Superior temporal gyrus (tissue), 1 donor: Measurements from ENCODE around the gene MINPP1.
A peak's percentile ranks its signal among the peaks of the same experiment; 100 is the strongest.
"Not testable (repeated sequence)": the region's sequence is repeated elsewhere in the genome, so short reads cannot be mapped to it uniquely, and the experiment has no call there.

ENCODE experiments used
- DNase-seq: peaks from one replicate; pipeline ENCODE4 v3.0.0-alpha.2; 2016; ENCODE audit errors: extremely low spot score

The MINPP1 gene

DNA sequence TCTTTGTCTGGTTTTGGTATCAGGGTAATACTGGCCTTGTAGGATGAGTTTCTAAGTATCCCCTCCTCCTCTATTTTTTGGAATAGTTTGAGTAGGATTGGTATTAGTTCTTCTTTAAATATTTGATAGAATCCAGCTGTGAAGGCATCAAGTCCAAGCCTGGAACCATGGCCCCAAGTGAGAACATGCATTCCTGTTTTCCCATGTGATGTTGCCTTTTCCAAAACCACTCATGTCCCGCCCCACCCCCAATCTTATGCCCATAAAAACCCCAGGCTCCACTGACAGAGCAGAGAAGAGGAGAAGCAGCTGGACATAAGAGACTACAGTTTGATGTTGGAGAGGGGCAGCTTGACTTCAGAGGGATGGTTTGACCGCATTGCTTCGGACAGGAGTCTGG, 71.2 kb downstream of the MINPP1 start:
- DNase-seq = no peak

DNA sequence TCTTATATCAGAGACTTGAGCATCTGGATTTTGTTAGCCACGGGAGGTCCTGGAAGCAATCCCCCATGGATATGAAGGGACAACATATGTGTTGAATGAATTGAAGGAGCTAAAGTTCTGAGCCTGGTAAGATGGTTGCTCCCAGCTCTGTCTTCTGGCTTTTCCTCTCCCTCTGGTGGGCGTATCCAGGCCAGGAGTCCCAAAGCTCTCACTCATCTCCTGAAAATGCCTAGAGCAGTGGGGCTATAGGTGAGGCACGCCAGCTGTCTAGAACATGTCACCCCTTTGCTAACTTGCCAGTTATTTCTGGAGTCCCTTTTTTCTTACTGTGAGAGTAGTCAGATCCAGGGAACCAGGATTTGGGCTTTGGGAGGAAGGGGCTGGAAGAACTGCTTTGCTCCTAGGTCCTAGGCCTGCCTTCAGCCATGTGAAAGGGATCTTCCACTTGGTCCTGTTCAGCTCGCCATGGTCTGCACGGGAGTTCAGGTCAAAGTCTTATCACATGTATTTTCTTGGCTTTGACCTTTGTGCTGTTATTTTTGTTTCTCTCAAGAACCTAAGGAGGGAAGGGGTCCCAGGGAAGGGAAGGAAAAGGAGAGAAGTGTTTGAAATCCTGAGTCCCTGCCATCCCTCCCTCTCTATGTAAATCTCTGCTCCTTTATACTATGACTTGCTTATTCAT, 73.6 kb downstream of the MINPP1 start:
- DNase-seq = no peak

DNA sequence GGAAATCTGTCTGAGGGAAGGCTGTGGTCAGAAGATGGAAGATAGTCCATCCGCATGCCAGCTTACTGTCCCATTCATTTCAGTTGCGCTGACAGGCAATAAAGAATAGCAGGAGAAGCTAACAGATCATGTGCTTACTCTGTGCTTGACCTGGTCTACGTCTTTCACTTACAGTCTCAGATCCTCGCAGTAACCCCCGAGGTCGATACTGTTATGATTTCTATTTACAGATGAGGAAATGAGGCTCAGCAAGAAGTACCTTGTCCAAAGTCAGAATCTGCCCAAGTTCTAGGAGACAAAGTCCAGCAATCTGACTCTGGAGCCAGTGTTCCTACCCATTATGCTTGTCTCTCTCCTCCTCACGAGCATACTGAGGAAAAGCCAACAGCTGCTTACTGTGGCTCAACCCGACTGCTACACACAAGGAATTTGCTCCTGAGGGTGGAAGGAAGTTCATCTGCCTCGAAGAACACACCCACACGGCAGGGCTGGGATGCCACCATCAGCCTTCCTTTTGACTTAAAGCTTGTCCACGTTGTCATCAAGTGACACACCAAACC, 74.2 kb downstream of the MINPP1 start:
- DNase-seq = no peak

GRCh38 chr10:87579563-87579962, 74.9 kb downstream of the MINPP1 start:
- no peak for DNase-seq

DNA sequence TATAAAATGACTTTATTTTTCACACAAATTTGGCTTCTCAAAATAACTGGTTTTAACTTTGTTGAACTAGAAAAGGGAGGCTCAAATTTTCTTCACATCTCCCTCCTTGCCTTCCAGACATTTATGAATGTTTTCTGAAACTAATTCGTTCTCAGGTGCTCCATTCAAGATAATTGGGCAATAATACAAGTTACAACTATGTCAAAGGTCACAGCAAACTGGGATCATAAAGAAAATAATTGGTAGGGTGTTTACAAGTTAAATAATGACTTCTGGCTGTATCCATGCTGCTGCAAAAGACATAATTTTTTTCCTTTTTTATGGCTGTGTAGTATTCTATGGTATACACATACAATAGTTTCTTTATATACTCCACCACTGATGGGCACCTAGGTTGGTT, 75.3 kb downstream of the MINPP1 start:
- no peak for DNase-seq

GRCh38 chr10:87585565-87586514, 81.1 kb downstream of the MINPP1 start:
- DNase-seq = no peak

- DNase-seq = no peak
Observed at GRCh38 chr10:87589645-87590051, 85.0 kb downstream of the MINPP1 start.

DNA sequence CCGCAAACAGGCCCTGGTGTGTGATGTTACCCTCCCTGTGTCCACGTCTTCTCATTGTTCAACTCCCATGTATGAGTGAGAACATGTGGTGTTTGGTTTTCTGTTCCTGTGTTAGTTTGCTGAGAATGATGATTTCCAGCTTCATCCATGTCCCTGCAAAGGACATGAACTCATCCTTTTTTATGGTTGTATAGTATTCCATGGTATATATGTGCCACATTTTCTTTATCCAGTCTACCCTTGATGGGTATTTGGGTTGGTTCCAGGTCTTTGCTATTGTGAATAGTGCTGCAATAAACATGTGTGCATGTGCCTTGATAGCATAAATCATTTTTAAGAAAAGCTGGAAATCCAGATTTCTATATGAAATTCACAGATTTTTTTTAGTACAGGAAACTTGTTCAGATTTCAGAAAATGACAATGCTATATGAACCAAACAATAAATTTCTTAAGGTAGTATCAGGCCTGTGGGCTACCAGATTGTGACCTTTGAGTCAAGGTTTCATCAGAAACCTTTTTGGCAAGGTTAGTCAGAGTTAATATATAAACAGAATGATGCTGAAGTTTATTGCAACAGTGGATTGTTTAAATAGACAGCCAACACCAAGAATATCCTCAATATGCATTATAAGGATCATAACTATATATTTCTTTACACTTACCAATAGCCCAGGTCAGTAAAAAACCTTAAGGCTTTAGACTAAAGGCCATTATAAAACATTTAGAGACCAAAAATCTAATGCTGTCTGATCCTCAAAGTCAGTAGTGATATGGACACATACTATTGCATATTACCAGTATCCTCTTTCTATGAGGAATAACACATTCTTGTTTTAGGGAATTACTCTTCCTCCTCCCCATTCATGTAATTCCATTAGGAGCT, 86.3 kb downstream of the MINPP1 start:
- no peak for DNase-seq

DNA sequence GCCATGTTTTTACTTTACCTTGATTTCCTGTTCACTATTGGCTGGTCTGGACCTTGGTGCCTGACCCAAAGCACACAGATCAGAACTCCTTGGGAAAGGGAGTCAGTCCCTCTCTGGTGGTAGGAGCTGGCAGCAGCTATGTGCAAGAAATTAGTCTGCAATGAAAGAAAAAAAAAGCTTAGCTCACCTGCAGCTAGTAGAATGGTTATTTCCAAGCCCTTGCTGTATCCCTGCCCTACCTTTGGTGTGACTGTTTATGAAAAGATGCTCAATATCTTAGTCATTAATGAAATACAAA, 86.8 kb downstream of the MINPP1 start:
- DNase-seq = no peak

- not testable (repeated sequence) for DNase-seq
Observed at GRCh38 chr10:87592920-87593319, 88.2 kb downstream of the MINPP1 start.

- no peak for DNase-seq
Observed at GRCh38 chr10:87593702-87594101, 89.0 kb downstream of the MINPP1 start.

- DNase-seq = no peak
Observed at GRCh38 chr10:87594181-87594580, 89.5 kb downstream of the MINPP1 start.

GRCh38 chr10:87594864-87595263, 90.2 kb downstream of the MINPP1 start:
- DNase-seq = no peak

DNA sequence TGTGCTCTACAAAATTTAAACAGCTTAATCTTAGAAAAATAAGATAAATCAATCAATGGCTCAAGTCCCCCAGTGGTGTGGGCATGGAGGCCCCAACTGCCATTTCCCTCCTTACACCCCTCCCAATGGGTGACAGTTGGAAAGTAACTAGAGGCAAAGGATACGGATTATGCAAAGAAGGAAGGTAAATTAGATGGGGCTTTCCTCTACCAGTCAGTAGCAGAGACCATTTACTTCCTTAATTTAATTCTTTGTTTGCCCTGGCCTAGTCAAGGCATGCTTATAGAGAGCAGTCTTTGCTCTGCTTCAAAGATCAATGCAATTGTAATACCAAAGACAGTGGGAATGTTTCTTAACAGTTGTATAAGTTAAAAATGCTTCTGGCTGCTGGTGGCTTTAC, 91.7 kb downstream of the MINPP1 start:
- DNase-seq = no peak

DNA sequence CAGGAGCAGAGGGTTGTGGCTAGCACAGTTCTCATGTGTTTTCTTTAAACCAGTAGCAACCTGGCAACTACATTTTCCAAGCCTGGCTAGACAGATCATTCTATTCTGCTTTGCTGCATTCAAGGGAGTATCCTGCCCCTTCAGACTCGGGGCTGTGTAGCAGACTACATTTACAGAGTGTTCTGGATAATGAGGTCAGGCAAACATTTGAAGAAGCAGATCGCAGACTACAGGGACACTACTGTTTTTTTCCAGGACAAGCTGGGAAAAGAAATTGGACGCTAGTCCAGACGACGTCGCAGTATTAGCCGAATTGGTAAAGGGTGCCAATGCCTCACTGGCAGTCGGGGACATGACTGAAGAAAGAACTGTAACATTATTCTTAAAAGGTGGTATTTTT, 94.0 kb downstream of the MINPP1 start:
- peak; percentile 33 for DNase-seq

- DNase-seq = no peak
Observed at GRCh38 chr10:87600581-87600980, 95.9 kb downstream of the MINPP1 start.
